Stimulated activated CD4-positive, alpha-beta T cell treated with anti-CD3 and anti-CD28 coated beads, Interleukin-1b, Interleukin-23, amount 100 ng/mL, for 24 hours (primary cell): ENCODE measurements around the gene HAPLN1.
"Not testable (repeated sequence)": the region's sequence is repeated elsewhere in the genome, so short reads cannot be mapped to it uniquely, and the experiment has no call there.

Source experiments
- DNase-seq, 4 experiments: peaks; one replicate each; pipeline ENCODE4 v3.0.0-alpha.2; 2020; ENCODE audit warnings: low read depth in 4 of 4, low spot score in 1 of 4

HAPLN1 gene

DNA sequence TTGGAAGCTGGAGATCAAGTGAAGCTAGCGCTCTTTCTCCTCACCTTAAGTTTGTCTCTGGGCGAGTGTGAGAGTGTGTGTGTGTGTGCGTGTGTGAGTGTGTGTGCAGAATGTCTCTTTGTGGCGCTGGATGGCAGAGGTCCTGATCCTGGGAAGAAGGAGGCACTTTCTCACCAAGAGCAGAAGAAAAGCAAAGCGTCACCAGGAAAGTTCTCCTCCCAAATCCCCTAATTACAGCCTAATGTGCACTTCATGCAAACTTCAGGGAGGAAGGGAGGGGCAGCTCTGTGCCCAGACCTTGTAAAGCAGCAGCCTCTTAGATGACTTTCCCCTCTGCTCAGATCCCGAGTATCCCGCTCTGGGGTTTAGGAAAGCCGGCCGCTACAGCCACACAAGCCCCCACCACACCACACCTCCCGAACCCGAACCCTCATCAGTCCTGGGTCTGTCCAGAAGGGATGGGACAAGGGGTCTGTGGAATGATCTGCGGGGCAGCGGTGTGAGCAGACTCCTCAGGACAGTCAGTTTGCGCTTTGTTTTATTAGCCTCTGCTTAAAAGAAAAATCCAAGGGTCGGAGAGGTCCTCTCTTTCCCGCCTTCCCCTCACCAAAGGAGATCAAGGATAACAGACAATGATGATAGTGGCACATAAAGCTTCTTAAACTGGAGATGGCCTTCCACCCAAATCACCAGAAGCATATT lies at the start of gene HAPLN1:
Gene HAPLN1 (minus strand): TSS at position 20 of the 702 bp plus-strand sequence. CDS start 47,332 bp downstream, outside the sequence.
- no peak for DNase-seq

DNA sequence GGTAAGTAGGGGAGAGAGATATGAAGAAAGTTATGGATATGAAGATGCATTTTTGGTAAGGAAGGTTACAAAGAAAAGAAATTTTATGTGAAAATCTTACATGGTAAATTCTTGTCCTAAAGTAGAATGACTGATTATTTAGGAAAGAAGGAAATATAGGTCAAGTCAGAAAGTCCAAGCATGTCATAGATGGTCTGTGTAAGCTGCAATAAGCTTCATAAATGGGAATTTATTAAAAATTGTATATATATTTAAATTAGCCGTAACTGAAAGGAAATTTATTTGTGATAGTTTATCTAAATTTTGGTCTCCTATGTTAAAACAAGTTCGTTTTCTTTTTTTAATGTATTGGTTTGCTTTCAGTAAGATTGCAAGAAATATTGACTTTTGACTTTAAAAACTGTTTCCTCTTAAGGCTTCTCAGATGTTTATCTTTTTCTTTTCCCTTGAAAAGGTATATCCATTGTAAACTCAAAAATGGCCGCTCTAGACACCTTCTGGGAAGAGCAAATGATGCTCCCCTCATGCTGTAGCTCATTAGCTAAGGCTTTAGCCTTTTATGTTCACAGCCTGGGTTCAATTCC lies 46.8 kb upstream of the HAPLN1 start:
- DNase-seq = no peak

DNA sequence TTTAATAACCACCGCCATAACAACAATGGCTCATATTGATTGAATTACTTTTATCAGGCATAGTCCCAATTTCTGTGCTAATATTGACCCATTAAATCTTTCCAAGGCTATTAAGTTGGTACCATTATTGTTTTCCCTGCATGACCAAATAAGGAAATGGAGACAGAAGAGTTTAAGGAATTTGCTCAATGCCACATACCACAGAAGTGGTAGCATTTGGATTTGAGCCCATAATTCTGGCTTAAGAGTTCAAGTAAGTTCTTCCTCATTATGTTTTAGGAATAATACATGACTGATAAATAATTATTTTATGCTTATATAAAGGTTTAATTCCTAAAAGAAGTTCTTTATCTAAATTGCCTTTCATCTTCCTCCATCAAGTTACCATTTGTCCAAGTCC lies 43.4 kb upstream of the HAPLN1 start:
- no peak for DNase-seq

DNA sequence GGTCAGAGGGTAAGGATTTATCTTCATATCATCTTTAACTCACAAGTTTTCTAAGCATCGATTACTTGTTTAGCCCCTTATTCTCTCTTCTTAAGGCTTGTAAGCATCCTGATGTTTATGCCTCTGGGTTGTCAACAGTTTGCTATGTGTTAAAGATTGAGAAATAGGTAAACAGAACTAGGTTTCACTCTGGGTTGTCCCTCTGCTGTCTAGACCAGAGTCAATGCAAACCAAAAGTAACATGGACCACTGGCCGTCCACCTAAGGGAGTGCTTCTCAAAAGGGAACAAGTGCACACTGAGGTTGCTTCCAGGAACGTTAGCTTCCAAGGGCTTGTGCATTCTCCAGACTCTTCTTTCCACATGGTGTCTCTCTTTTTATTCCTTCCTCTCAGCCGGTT lies 39.9 kb upstream of the HAPLN1 start:
- DNase-seq = no peak

DNA sequence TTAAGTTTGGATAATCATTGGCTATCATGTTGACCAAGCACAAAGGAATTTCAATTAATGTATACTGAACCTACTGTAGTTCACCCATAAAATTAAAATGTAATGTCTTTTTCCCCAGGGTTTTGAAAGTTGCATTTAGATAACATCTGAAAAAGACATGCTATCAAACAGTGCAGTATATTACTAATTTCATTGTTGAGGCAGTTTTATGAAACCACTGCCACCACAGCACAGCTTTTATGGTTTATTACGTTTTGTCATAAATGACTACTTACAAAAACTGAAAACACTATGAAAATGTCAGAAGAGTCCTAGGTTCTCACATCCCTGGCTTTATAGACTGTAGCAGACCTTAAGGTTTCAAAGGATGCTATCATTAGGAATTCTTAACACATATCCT lies 32.0 kb upstream of the HAPLN1 start:
- no peak for DNase-seq

DNA sequence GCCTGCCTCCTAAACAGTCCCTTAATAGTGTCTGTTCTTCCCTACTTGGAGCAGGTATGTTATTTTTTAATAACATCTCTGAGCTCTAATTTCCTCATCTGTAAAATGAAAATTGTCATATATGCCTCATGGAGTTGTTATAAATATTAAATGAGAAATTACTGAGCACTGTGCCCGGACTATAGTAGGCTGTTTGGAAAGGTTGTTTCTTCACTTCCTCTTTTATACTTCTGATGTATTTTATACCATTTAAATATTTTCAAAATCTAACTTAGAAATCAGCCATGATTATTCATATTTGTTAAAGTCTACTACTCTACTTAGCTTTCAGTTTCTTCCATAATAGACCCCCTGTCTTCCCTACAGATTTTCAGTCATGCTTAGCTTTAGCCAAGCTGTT lies 30.5 kb upstream of the HAPLN1 start:
- no peak for DNase-seq

DNA sequence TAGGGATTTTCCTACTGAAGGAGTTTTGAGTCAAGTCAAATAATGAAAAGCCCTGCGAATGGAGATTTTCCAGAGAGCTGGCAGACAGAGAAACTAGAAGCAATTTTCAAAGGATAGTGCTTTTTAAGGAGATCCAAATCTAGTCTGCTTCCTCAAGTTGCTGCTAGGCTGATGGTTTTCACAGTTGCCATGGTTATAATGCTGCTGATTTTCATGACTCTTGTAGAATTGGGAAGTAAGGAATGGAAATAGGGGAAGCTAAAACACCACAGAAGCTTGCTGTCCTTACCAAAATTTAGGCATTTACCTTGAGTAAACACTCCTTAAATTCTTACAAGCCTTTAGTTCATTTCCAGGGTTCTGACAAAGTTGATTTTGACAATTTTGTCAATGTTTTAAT lies 30.1 kb upstream of the HAPLN1 start:
- no peak for DNase-seq

DNA sequence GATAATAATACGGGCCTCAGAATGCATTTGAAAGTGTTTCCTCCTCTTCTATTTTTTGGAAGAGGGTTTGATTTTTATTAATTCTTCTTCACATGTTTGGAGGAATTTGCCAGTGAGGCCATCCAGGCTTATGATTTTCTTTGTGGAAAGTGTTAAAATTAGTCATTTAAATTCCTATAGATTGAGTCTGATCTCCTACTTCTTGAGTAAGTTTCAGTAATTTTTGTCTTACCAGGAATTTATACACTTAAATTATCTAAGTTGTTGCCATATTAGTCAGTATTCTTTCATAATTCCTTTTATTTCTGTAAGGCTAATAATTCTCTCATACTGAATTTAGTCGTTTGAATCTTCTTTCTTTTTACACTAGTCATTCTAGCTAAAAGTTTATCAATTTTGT lies 25.2 kb upstream of the HAPLN1 start:
- no peak for DNase-seq

DNA sequence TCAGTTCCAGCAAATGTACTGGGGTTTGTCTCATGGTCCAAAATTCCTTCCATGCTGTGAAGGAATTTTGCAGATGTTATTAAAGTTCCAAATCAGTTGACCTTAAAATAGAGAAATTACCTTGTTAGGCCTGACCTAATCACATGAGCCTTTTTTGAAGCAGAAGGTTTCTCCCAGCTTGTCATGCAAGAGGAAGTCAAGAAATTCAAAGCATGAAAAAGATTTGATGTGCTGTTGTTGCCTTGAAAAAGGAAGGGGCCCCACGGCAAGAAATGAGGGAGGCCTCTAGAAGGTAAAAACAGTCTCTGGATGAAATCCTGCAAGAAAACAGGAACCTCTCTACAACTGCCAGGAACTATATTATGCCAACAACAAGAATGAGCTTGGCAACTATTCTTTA lies 24.2 kb upstream of the HAPLN1 start:
- no peak for DNase-seq

DNA sequence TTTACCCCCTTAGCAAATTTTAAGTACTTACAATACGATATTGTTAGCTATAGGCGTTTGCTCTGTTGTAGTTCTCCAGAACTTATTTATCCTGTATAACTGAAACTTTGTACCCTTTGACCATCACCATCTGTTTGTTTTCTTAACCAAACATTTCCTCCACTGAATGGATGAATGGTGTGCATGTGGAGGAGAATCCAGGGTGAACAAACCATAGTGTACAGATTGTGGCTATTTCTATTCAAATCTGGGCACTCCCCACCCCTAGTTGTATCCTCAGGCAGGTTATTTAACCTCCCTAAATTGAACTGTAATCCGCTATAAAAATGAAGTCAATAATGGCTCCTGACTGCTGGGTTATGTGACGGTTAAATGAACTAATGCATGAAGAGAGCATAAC lies 21.4 kb upstream of the HAPLN1 start:
- no peak for DNase-seq

DNA sequence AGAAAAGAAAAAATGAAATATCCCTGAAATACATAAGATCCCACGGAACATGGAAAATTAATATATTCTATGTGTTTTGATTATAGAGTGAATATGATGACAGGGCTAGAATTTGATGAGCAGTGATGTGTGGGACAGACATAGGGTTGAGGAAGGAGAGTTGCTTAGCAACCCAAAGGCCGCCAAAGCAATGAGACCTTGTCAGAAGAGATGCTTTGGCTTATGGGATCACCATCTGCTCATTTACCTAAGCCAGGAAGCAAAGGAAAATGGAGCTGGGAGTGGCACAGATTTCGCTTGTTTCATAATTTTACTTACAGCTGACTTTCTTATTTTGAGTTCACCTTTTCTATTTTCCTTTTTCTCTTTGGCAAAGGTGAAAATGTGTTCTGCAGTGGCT lies 20.9 kb upstream of the HAPLN1 start:
- DNase-seq = no peak

DNA sequence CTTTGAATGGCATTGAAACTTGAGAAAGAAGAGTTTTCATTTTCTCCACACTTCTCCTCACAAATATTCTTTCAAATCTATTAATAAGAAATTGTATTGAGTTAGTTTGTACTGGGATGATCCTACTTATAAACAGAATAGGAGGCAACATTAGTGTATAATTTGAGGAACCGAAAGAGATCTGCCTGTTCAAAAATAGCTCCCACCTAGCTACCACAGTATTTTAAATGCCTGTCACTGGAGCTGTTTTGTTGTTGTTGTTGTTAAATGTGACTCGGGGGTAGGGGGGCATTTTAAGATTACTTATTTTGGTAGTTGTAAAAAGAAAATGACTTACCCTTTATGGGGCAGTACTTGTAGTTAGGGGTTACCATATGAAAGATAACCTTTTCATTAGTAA lies 20.1 kb upstream of the HAPLN1 start:
- DNase-seq = no peak

DNA sequence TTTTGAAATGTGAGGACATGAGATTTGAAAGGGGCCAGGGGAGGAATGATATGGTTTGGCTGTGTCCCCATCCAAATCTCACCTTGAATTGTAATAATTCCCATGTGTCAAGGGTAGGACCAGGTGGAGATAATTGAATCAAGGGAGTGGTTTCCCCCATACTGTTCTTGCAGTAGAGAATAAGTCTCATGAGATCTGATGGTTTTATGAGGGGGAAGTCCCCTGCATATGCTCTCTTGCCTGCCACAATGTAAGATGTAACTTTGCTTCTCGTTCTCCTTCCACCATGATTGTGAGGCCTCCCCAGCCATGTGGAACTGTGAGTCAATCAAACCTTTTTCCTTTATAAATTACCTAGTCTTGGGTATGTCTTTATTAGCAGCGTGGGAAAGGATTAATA lies 15.5 kb upstream of the HAPLN1 start:
- DNase-seq = not testable (repeated sequence)

DNA sequence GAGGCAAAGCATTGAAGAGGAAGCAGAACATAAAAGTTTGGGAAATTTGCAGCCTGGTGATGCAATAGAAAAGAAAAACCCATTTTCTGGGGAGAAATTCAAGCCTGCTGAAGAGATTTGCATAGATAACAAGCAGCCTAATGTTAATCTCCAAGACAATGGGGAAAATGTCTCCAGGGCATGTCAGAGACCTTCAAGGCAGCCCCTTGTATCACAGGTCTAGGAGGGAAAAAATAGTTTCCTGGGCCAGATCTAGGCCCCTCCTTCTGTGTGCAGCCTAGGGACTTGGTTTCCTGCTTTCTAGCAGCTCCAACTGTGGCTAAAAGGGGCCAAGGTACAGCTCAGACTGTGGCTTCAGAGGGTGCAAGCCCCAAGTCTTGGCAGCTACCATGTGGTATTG lies 14.4 kb upstream of the HAPLN1 start:
- DNase-seq = not testable (repeated sequence)

DNA sequence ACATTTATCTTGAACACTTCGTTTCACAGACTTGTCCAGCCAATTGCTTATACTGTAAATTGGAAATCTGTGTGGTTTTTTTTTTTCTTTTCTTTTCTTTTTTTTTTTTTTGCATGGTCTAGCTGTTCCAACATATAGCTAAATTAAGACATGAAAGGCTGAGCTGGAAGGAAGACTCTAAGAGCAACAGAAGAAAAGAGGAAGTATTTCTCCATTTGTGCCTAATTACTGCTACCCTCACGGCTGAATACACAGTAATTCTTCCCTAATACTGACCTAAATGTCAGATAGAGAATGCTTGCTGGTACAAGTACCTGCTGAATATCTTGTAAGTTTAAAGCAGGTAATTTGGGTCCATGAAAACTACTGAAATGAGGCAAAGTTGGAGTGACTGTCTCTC lies 11.0 kb upstream of the HAPLN1 start:
- no peak for DNase-seq

DNA sequence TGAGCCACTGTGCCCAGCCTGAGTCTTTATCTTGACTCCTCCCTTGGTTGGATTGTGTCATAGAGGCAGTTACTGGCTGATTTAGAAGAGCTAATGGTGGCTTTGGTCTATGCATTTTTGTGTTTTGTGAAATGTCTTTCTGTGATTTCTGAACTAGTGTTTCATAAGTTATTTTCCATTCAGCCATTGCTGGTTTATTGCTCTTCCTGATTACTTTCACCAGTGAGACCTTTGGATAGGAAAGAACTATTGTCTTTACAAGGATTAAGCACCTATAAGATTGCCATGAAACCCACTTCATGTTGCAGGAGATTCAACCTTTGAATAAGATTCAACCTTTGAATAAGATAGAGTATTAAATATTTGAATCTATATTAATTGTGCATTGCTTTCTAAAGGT lies 8.7 kb upstream of the HAPLN1 start:
- no peak for DNase-seq

DNA sequence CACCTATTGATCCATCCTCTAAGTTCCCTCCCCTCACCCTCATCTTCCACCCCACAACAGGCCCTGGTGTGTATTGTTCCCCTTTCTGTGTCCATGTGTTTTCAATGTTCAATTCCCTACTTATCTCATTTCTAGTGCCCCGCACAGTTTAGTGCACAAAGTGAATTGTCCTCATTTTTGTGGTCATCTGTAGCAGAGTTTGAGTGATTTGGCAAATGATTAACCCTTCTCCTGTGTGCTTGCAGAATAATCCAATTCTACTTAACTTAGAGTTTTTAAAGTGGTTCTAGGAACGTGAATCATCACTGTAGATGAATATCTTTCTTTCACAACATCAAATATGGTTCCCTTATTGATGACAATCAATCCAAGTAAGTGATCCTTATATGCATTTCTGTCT lies 6.3 kb upstream of the HAPLN1 start:
- DNase-seq = no peak

DNA sequence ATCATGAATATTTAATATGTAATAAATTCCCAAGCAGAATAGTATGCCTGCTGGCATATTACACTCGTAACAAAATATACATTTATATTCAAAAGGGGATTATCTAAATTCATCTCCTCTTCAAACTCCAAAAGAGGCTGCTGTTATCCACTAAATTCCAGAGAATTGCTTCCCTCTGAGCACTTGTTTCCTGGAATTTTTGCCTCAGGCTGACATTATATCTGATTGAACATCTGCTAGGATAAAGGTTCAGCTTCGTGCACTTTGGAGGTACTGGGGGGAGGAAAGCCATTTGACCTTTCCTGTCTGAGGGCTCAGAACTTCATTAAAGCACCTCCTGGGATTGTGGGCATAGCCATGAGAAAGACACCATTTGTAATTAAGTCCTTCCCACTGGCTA lies 4.3 kb upstream of the HAPLN1 start:
- no peak for DNase-seq

DNA sequence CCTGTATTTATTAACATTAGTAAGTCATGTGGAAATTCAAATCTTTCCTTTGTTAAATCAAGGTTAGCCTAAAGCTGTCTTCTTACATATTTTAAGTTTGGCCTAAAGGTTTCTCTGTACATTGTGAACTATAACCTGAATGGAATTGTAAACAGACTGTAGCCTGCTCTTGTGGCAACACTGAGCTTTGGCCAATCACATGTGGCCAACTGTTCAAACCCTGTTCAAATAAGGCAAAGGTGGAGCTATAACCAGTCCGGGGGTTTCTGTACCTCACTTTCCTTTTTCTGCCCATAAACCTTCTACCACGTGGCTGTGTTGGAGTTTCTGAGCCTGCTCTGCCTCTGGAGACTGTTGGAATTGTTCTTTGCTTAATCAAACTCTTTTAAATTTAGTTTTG lies 3.3 kb upstream of the HAPLN1 start:
- no peak for DNase-seq

DNA sequence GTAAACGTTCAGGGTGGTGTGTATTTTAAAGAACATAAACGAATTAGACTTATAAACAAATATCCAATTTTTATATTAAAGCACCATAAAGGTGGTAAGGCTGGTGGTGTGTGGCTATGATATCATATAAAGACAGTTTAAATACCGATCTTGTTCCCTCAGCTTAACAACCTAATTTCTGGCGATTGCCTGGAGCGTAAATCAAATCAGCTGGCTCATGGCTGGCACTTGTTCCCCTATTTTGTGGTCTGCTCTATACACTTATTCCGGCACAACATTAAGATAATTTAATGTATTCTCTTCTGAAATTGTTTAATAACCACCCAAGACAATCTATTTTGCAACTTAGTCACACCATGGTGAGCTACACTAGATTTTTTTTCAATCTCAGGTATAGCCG lies 2.4 kb upstream of the HAPLN1 start:
- DNase-seq = no peak

DNA sequence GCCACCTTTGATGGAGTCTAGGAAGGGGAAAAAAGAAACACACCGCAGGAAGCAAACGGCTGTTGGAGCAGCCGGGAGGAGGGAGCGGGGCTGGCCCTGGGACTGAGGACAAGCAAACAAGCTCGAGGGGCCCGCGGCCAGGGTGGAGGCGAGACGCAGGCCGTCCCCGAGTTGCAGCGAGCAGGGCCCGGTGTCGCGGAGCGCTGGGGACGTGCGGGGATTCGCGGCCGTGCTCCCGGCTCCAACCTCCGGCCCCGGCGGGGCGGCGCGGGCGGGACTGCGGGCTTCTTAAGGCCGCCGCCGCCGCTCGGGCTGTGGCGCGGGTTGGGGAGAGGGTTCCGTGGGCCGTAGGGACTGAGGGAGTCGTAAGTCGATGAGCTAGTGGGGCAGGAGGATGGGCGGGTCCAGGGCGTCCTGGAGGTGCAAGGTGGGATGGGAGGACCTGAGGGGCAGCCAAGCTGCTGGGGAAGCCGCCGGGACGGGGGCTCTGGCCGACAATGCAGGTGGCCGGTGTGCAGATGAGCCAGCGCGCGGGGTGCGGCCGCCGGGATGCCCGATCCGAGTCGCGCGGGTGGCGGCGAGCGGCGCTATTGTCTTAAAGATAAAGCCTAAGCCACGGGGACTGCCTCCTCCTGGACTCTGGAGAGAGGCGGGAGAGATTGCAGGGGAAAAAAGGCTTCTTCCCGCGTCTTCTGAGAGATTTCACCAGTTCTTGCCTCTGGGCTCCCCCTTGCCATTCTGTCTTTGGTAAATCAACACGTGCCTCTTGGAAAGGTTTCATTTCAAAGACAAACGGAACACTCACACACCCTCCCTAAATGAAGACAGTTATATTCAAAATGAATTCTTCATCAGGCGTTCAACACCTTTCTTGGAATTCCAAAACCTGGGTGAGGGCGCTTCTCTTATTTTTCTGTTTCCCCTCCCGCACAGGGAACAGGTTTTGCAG lies 1.6 kb upstream of the HAPLN1 start:
- no peak for DNase-seq

DNA sequence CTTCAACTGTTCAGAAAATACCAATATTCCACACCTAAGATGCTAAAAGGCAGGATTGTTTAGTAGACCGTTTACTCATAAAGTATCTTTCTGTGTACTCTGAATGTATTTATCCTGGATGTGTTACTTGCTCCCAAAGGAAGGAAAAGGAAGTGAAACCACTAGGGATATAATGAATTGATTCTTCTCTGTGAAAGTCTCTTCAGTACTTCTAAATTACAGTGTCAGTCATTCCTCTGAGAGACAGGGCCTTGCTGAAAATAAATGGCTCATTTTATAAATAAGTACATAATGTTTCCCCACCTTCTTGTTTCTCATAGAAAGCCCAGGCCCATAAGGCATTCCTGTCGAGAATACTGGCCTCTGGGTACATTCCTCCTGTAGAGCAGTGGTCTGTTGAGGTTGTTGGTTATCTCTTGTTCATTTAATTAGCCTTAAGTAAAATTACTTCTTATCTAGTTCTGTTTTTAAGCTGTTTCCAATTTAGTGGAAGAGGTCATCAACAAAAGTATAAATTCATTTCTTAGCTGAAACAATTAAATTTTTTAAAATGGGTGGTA lies 1.6 kb downstream of the HAPLN1 start:
- no peak for DNase-seq
